ENCODE data around the gene WDR88.

GRCh38 chr19:33159893-33160292 is 28.0 kb downstream of the WDR88 start:
- no peak for TF ChIP-seq CTCF (IDR thresholded peaks at IDR 0.05)
- no peak for TF ChIP-seq POLR2A (IDR thresholded peaks at IDR 0.05)
- no peak for TF ChIP-seq POLR2AphosphoS5 (IDR thresholded peaks at IDR 0.05; ENCODE audit: insufficient read depth in 1 of 2, low read depth in 1 of 2)

All from vagina (tissue), 2 donors.